Skin of body (tissue), 2 donors: ENCODE measurements around the gene DLEU7. TPM values are rescaled to one million over a fixed set of nuclear protein-coding genes. Genes with fewer than 3 reads are reported as not detected.

Experiments used
- DNase-seq: peaks from one replicate; lab custom pipeline; 2025; lab: John Stamatoyannopoulos, UW
- total RNA-seq: library from RNA; depleted of rRNA; stranded (reverse); fragments of >200 nt; gene quantifications from one replicate; pipeline ENCODE4 v1.2.3, GENCODE V29; 2014

Gene DLEU7
- total RNA-seq, 1 donor from 2014 or later = 0.10 TPM

DNA sequence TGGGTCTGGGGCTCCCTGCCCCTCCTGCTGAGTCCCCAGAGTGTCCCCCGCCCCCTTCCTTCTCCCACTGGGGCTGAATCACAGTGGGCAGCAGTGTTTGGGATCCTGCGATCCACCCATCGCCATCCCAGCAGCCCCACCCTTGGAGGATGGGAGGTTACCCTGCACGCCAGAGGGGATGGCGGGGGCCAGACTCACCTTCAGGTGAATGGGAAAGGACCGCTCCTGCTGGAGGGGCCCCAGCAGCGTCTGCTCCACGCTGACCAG lies 569 bp downstream of the DLEU7 start:
- no peak for DNase-seq

GRCh38 chr13:50842251-50842989 lies 1.1 kb downstream of the DLEU7 start:
- DNase-seq = no peak

DNA sequence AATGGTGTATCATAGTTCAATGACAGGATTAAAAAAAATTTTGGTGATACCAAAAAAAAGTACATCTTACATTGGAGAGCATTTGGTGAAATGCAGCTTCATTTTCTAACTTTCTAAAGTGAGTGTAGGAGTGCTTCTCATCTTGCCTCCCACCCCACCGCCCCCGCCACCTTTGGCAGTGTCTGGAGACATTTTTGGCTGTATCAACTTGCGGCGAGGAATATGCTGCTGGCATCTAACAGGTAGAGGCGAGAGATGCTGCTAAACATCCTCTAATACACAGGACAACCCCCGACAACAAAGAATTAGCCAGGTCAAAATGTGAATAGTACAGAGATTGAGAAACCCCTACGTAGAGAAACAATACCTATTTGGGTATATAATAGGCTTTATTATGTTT lies 1.7 kb downstream of the DLEU7 start:
- no peak for DNase-seq

- no peak for DNase-seq
Observed at GRCh38 chr13:50840284-50840683, 3.2 kb downstream of the DLEU7 start.

DNA sequence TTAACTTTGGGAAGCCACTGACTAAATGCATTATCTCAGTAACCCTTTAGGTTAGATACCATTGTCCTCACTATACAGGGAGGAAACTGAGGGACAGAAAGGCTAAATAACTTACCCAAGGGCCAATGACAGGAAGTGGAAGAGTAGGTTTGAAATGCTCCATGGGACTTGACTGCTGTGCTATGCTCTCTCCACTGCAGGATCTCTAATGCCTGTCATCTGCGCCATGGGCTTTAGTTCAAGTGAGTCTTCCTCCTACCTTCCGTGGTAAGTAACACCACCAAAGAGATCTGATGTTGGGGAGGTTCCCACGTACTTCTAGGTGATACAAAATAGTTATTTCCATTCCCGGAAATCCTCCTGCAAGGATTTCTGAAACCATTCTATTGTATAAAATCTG lies 3.7 kb downstream of the DLEU7 start:
- DNase-seq = no peak

DNA sequence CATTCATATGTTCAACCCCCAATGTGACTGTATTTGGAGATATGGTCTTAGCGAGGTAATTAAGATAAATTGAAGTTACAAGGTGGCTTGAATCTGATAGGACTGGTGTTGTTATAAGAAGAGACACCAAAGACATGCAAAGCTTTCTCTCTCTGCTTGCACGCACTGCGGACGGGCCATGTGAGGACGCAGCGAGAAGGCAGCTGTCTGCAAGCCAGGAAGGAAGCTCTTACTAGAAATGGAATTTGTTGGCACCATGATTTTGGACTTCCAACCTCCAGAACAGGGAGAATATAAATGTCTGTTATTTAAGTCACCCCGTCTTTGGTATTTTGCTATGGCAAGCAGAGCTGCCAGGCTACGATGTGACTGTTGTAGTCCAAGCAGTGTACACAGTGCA lies 4.8 kb downstream of the DLEU7 start:
- DNase-seq = no peak

GRCh38 chr13:50838031-50838430 lies 5.5 kb downstream of the DLEU7 start:
- peak; percentile 55 for DNase-seq

DNA sequence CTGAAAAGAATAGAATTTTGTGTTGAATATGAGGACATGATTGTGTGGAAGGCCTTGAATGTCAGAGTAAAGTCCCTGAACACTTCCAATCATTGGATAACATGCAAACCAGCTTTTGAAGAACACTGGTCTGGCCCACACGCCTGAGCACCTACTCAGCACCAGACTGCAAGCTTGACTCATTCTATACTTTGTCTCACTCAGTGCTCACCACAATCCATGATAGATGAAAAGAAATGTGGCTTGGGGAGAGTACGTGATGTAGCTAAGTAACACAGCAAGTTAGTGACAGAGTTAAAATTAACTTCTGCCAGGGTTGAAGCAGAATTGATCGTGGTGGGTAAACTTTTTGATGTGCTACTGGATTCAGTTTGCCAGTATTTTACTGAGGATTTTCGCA lies 12.0 kb downstream of the DLEU7 start:
- DNase-seq = no peak

DNA sequence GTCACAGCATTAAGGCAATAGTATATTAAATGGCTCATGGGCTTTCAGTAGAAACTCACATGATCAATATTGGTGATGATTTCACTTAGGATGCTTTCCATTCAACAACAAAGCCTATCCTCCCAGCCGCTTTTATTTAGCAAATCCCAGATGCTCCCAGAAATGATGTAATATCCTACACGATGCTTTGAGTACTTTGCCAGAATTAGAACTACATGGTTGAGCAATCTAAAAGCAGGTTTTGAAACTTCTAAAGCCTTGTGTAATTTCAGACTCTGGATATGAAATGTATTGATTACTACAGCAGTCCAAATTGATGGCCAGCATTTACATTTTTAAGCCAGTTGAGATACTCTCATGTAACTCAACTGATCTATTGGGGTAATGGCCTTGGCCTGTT lies 13.6 kb downstream of the DLEU7 start:
- DNase-seq = peak; percentile 83

DNA sequence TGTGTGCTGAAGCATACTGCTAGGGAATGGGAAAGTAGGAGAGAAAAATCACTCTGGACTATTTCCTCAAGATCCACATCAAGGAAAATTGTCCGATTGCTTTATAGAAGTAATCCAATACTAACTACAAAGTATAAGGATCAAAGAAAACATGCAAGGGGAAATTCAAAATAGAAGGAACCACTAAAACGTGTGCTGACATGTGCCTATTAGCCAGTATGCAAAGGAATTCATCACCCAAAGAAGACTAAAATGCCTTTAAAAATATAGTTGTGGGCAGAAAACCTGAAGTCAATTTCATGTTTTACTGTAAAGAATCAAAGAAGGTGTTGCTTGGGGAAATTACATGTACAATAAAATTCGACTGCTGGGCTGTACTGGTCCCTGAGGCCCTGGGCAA lies 14.3 kb downstream of the DLEU7 start:
- no peak for DNase-seq

- no peak for DNase-seq
Observed at GRCh38 chr13:50826035-50826434, 17.5 kb downstream of the DLEU7 start.

GRCh38 chr13:50812242-50812641 lies 31.2 kb downstream of the DLEU7 start:
- DNase-seq = no peak

GRCh38 chr13:50810998-50811397 lies 32.5 kb downstream of the DLEU7 start:
- DNase-seq = no peak

- DNase-seq = no peak
Observed at GRCh38 chr13:50810468-50810867, 33.0 kb downstream of the DLEU7 start.

- no peak for DNase-seq
Observed at GRCh38 chr13:50809133-50810090, 34.1 kb downstream of the DLEU7 start.

- DNase-seq = no peak
Observed at GRCh38 chr13:50805805-50806204, 37.7 kb downstream of the DLEU7 start.

- peak; percentile 51 for DNase-seq
Observed at GRCh38 chr13:50801087-50801931, 42.2 kb downstream of the DLEU7 start.

- DNase-seq = no peak
Observed at GRCh38 chr13:50800091-50800739, 43.3 kb downstream of the DLEU7 start.

- no peak for DNase-seq
Observed at GRCh38 chr13:50798923-50799322, 44.6 kb downstream of the DLEU7 start.

DNA sequence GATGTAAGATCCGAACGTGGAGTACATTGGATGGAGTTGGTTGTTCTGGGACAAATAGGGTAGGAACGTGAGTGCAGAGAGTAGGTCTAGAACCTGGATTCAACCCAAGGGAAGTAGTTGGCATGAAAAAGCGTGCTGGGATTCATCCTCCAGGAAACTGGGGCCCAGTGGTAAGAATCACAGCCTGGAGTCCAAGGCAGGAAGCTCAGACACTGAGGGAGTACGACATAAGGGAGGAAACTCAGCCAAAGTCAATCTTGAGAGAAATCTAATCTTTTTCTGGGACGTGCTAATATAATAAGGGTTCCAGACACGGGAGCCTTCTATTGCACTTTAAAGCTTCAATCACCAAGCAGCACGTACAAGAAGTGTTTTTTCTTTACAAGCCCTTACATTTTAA lies 46.4 kb downstream of the DLEU7 start:
- DNase-seq = no peak

- DNase-seq = no peak
Observed at GRCh38 chr13:50796463-50796862, 47.0 kb downstream of the DLEU7 start.
